Stimulated activated CD4-positive, alpha-beta T cell treated with anti-CD3 and anti-CD28 coated beads, Interleukin-1b, Interleukin-23, amount 100 ng/mL, for 24 hours (primary cell): ENCODE data around the gene RGCC.

ENCODE experiments used
- DNase-seq, 4 experiments: peaks; one replicate each; pipeline ENCODE4 v3.0.0-alpha.2; 2020; ENCODE audit warnings: low read depth in 4 of 4, low spot score in 1 of 4

The RGCC gene

GRCh38 chr13:41514853-41515395 lies 57.6 kb downstream of the RGCC start:
- DNase-seq, result no peak

- no peak for DNase-seq
Observed at GRCh38 chr13:41515491-41516139, 58.3 kb downstream of the RGCC start.

- no peak for DNase-seq
Observed at GRCh38 chr13:41516166-41516565, 58.8 kb downstream of the RGCC start.

- DNase-seq, result no peak
Observed at GRCh38 chr13:41516760-41517159, 59.4 kb downstream of the RGCC start.

- DNase-seq, result no peak
Observed at GRCh38 chr13:41520016-41520659, 62.8 kb downstream of the RGCC start.
